Tibial artery (tissue), 4 donors: ENCODE measurements around the gene TRAF7.
"Not testable (repeated sequence)": the region's sequence is repeated elsewhere in the genome, so short reads cannot be mapped to it uniquely, and the experiment has no call there.

Source experiments
- DNase-seq, 2 donors: peaks; one replicate each; pipeline ENCODE4 v3.0.0-alpha.2; 2019
- H3K27ac ChIP-seq, 2 donors: fragments of 200-600 bp; sonication (generic) in 1 of 2; 1 replicate in 1 of 2; 2 replicates in 1 of 2; pipeline ENCODE4 v1.5.1; 2018 to 2019; ENCODE audit warnings: mild to moderate bottlenecking in 1 of 2
- H3K27me3 ChIP-seq, 2 donors: fragments of 200-600 bp; sonication (generic) in 1 of 2; one replicate each; pipeline versions ENCODE4 v1.5.1 to v1.6.0; 2016 to 2019
- H3K36me3 ChIP-seq, 3 donors: fragments of 200-600 bp; sonication (generic) in 2 of 3; one replicate each; pipeline ENCODE4 v1.5.1; 2016 to 2019; ENCODE audit warnings: mild to moderate bottlenecking in 2 of 3
- H3K4me1 ChIP-seq, 4 donors: fragments of 200-600 bp; sonication (generic) in 2 of 4; 1 replicate in 3 of 4; 2 replicates in 1 of 4; pipeline ENCODE4 v1.5.1; 2016 to 2019
- H3K4me3 ChIP-seq, 2 donors: fragments of 200-600 bp; sonication (generic) in 1 of 2; 1 replicate in 1 of 2; 2 replicates in 1 of 2; pipeline ENCODE4 v1.5.1; 2018 to 2019; ENCODE audit warnings: mild to moderate bottlenecking in 2 of 2
- H3K9me3 ChIP-seq, 3 donors: fragments of 200-600 bp; sonication (generic) in 1 of 3; one replicate each; pipeline ENCODE4 v1.5.1; 2016 to 2019
- CTCF ChIP-seq, 2 experiments: fragments of 200-600 bp in 1 of 2; fragments of 450-650 bp in 1 of 2; IDR thresholded peaks; one replicate each; pipeline ENCODE4 v1.5.1; 2017 to 2019; ENCODE audit warnings: antibody characterized with exemption in 2 of 2, mild to moderate bottlenecking in 1 of 2, moderate library complexity in 1 of 2
- intact Hi-C: fragments of 100-400 bp; cut with DNase I; formaldehyde crosslinking; loops from one replicate; pipeline ENCODE4 v1.15.0; 2023; ENCODE audit warnings: low total_unique reads

TRAF7 gene

GRCh38 chr16:2155091-2155950, at the start of gene TRAF7:
TSS of gene TRAF7 (plus strand) at chr16:2155782. CDS start at chr16:2163921, 8,139 bp downstream.
- intact Hi-C loops = no loop called here
- TF ChIP-seq CTCF (IDR thresholded peaks at IDR 0.05) = peak in 1 of 2 experiments; percentile 20
- H3K9me3 ChIP-seq = no peaks in the 10 kb centered on the region
- peaks cover 0 to 11% (median 0%) of the 10 kb centered on the region in 3 donors for H3K36me3 ChIP-seq
- peaks cover 0 to 89% (median 72%) of the 10 kb centered on the region in 4 donors for H3K4me1 ChIP-seq
- H3K27ac ChIP-seq = peak within 1 kb of the TSS; percentile 78 to 84
- H3K4me3 ChIP-seq = peak within 1 kb of the TSS; percentile 71 to 78
- peak; percentile 99 to 100 for DNase-seq
- no peaks in the 10 kb centered on the region for H3K27me3 ChIP-seq

GRCh38 chr16:2106211-2106610, 49.4 kb upstream of the TRAF7 start:
- intact Hi-C loops, H3K9me3 ChIP-seq: not testable (repeated sequence)
- H3K36me3 ChIP-seq = peaks cover 78 to 96% (median 85%) of the 10 kb centered on the region in 3 donors

GRCh38 chr16:2107121-2107790, 48.3 kb upstream of the TRAF7 start:
- DNase-seq, H3K4me3 ChIP-seq, H3K27ac ChIP-seq, intact Hi-C loops, H3K27me3 ChIP-seq, H3K4me1 ChIP-seq, H3K9me3 ChIP-seq: not testable (repeated sequence)
- peaks cover 82 to 96% (median 86%) of the 10 kb centered on the region in 3 donors for H3K36me3 ChIP-seq

More at GRCh38 chr16:2106211-2106610, 49.4 kb upstream of the TRAF7 start:
- not testable (repeated sequence) for H3K4me3 ChIP-seq, H3K4me1 ChIP-seq, H3K27ac ChIP-seq, H3K27me3 ChIP-seq, DNase-seq

DNA sequence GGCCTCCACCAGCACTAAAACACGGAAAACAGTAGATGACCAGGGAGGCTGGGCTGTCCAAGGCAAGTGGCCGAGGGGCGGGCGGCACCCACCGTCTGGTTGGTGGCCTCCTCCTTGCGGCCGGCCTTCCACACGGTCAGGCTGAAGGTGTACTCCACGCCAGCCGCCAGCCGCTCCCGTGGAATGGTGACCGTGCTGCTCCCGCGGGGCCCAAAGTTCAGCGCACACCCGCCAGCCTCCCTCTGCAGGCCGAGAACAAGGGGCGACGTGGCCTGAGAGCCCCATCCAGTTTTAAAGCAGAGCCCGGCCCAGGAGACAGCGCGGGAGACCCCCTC, 47.8 kb upstream of the TRAF7 start:
- H3K27me3 ChIP-seq, H3K27ac ChIP-seq, intact Hi-C loops, H3K9me3 ChIP-seq, DNase-seq, H3K4me1 ChIP-seq, H3K4me3 ChIP-seq: not testable (repeated sequence)
- peaks cover 80 to 96% (median 86%) of the 10 kb centered on the region in 3 donors for H3K36me3 ChIP-seq

- H3K4me1 ChIP-seq, intact Hi-C loops, H3K27ac ChIP-seq, H3K4me3 ChIP-seq, H3K9me3 ChIP-seq, H3K27me3 ChIP-seq, DNase-seq: not testable (repeated sequence)
- peaks cover 78 to 96% (median 85%) of the 10 kb centered on the region in 3 donors for H3K36me3 ChIP-seq
These were observed 46.9 kb upstream of the TRAF7 start for GRCh38 chr16:2108446-2109270.

- H3K27ac ChIP-seq, H3K4me3 ChIP-seq, intact Hi-C loops, H3K9me3 ChIP-seq, H3K4me1 ChIP-seq, DNase-seq, H3K27me3 ChIP-seq: not testable (repeated sequence)
- peaks cover 83 to 99% (median 89%) of the 10 kb centered on the region in 3 donors for H3K36me3 ChIP-seq
These were observed 46.4 kb upstream of the TRAF7 start for GRCh38 chr16:2109271-2109580.

DNA sequence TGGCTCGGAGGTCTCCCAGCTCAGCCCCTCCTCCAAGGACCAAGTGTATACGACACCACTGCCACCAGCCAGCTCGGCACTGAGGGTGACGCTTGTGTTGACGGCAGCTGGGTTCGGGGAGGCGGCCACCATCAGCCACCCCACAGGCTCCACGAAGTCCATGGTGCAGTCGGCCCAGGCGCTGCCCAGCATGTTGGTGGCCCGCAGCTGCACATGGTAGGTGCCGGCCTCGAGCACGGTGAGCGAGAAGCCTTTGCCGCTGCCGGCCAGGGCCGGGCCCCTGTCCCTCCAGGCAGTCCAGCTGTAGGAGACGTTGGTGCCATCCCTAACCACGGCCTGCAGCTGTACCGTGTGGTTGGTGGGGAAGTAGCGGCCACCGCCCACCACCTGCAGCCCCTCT, 45.7 kb upstream of the TRAF7 start:
- H3K27ac ChIP-seq, DNase-seq, H3K4me1 ChIP-seq, H3K27me3 ChIP-seq, H3K4me3 ChIP-seq, H3K9me3 ChIP-seq, intact Hi-C loops: not testable (repeated sequence)
- H3K36me3 ChIP-seq = peaks cover 86 to 100% (median 94%) of the 10 kb centered on the region in 3 donors

GRCh38 chr16:2110332-2111008, 45.1 kb upstream of the TRAF7 start:
- H3K36me3 ChIP-seq = peaks cover 81 to 100% (median 93%) of the 10 kb centered on the region in 3 donors
- H3K4me3 ChIP-seq, H3K27me3 ChIP-seq, DNase-seq, intact Hi-C loops, H3K4me1 ChIP-seq, H3K9me3 ChIP-seq, H3K27ac ChIP-seq: not testable (repeated sequence)

DNA sequence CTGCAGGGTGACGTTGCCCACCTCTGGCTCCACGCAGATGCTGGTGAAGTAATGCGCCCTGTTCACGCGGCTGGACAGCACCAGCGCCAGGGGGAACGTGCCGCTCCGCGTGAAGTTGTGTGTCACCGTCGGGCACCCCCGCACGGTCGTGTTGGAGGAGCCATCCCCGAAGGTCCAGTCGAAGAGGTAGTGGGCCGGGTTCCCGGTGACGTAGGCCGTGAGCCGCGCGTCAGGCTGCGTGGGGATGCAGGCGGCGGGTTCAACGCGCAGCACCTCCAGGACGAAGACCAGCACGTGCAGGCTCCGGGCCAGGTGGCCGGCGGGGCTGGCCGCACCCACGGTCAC, 44.6 kb upstream of the TRAF7 start:
- DNase-seq, H3K4me3 ChIP-seq, H3K27me3 ChIP-seq, H3K9me3 ChIP-seq, intact Hi-C loops, H3K4me1 ChIP-seq, H3K27ac ChIP-seq: not testable (repeated sequence)
- peaks cover 76 to 100% (median 93%) of the 10 kb centered on the region in 3 donors for H3K36me3 ChIP-seq

GRCh38 chr16:2111412-2112335, 43.9 kb upstream of the TRAF7 start:
- DNase-seq, H3K4me1 ChIP-seq, H3K4me3 ChIP-seq, H3K27ac ChIP-seq, H3K27me3 ChIP-seq, H3K9me3 ChIP-seq, intact Hi-C loops: not testable (repeated sequence)
- peaks cover 69 to 100% (median 91%) of the 10 kb centered on the region in 3 donors for H3K36me3 ChIP-seq

DNA sequence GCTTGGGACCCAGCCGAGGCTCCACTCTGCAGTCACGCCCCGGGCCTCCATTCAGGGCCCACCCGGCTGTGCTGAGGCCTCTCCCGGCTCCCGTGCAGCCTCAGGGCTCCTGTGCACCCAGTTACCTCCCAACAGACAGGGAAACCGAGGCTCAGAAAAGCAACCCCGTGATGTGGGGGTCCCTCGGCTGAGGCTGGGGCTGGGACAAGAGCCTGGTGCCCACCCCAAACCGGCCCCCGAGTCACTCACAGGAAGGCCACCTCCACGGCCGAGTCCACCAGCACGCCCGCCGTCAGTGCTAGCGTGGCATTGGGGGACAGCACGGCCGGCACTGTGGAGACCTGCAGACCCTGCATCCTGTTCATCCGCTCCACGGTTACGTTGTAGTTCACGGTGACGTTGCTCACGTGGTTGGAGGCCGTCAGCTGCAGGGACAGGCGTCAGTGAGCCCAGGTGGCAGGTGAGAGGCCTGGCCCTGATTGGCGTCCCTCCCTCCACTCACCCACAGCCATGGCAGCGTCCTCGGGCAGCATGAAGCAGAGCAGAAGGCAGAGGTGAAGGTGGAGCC, 43.0 kb upstream of the TRAF7 start:
- H3K4me1 ChIP-seq = peaks cover 0 to 14% (median 12%) of the 10 kb centered on the region in 4 donors
- H3K9me3 ChIP-seq, DNase-seq, H3K4me3 ChIP-seq, H3K27me3 ChIP-seq, H3K27ac ChIP-seq, intact Hi-C loops: not testable (repeated sequence)
- peaks cover 60 to 98% (median 87%) of the 10 kb centered on the region in 3 donors for H3K36me3 ChIP-seq
